ENCODE results near the gene CACNA1S. TPM values are rescaled to one million over a fixed set of nuclear protein-coding genes. Genes with fewer than 3 reads are reported as not detected.

CACNA1S gene
- total RNA-seq, 1 experiment from 2014 or later, result 0.02 TPM

- TF ChIP-seq PREB (CRISPR knock-in tag; IDR thresholded peaks at IDR 0.05; ENCODE audit: borderline replicate concordance) (no peak), IRF2 (CRISPR knock-in tag; IDR thresholded peaks at IDR 0.05; ENCODE audit: borderline replicate concordance, low read depth) (no peak), ZNF416 (CRISPR knock-in tag; IDR thresholded peaks at IDR 0.05) (no peak), CDX4 (CRISPR knock-in tag; IDR thresholded peaks at IDR 0.05; ENCODE audit: borderline replicate concordance) (no peak), HMGA2 (CRISPR knock-in tag; IDR thresholded peaks at IDR 0.05) (no peak), GABPB1 (CRISPR knock-in tag; IDR thresholded peaks at IDR 0.05) (no peak), GTF2I (CRISPR knock-in tag; conservative IDR thresholded peaks at IDR 0.05) (no peak), CBFB (CRISPR knock-in tag; IDR thresholded peaks at IDR 0.05; ENCODE audit: low read depth) (no peak), ZNF317 (CRISPR knock-in tag; IDR thresholded peaks at IDR 0.05; ENCODE audit: borderline replicate concordance, low read depth) (no peak), ATF6 (CRISPR knock-in tag; IDR thresholded peaks at IDR 0.05) (no peak)
Observed at GRCh38 chr1:201092738-201093137, 19.5 kb downstream of the CACNA1S start (continued).

GRCh38 chr1:201091256-201091655 lies 21.0 kb downstream of the CACNA1S start:
- no peaks in the 10 kb centered on the region for H3K9me3 Mint-ChIP-seq
- DNase-seq (ENCODE audit: low spot score) (no peak), ATAC-seq (no peak; the same call in 1 of the 2 replicates)
- H3K27ac Mint-ChIP-seq, result no peak overlapping the region
- no peak overlapping the region for H3K4me3 Mint-ChIP-seq
- peaks cover 6% of the 10 kb centered on the region; the same call in 1 of the 2 replicates for H3K4me1 Mint-ChIP-seq
- H3K36me3 Mint-ChIP-seq, result no peaks in the 10 kb centered on the region
- ChIA-PET POLR2A (no interaction called here), CTCF (interaction anchor here (0.7 to 3.0 kb wide), 3 partner anchors 22 to 119 kb away, joined by 3 to 18 read pairs (median 5); no protein-coding TSS in a partner anchor)
- H3K27me3 Mint-ChIP-seq (ENCODE audit: low read depth), result no peaks in the 10 kb centered on the region
- TF ChIP-seq STAT6 (CRISPR knock-in tag; conservative IDR thresholded peaks at IDR 0.05; ENCODE audit: low read depth), result no peak
- no peak for TF ChIP-seq NR2C2 (CRISPR knock-in tag; IDR thresholded peaks at IDR 0.05)
- no peak for TF ChIP-seq ZNF219 (CRISPR knock-in tag; IDR thresholded peaks at IDR 0.05; ENCODE audit: borderline replicate concordance)
- TF ChIP-seq PREB (CRISPR knock-in tag; IDR thresholded peaks at IDR 0.05; ENCODE audit: borderline replicate concordance), result no peak
- TF ChIP-seq ATF3 (CRISPR knock-in tag; conservative IDR thresholded peaks at IDR 0.05), result no peak
- no peak for TF ChIP-seq USF2 (CRISPR knock-in tag; IDR thresholded peaks at IDR 0.05)
- TF ChIP-seq HMGXB4 (CRISPR knock-in tag; IDR thresholded peaks at IDR 0.05), result no peak
- TF ChIP-seq ZNF425 (CRISPR knock-in tag; conservative IDR thresholded peaks at IDR 0.05), result no peak
- TF ChIP-seq ATF6 (CRISPR knock-in tag; IDR thresholded peaks at IDR 0.05), result no peak
- no peak for TF ChIP-seq ATF1 (CRISPR knock-in tag; IDR thresholded peaks at IDR 0.05)

Data from WTC11 (cell line).